Subcutaneous adipose tissue (tissue), 4 donors: ENCODE data around the gene MEPCE. TPM values are rescaled to one million over a fixed set of nuclear protein-coding genes. Genes with fewer than 3 reads are reported as not detected.

Experiments used
- CTCF ChIP-seq: fragments of 450-650 bp; IDR thresholded peaks from one replicate; pipeline ENCODE4 v1.5.1; 2016; ENCODE audit warnings: low read depth, mild to moderate bottlenecking, control low read depth, antibody characterized with exemption, moderate library complexity
- total RNA-seq, 4 donors: library from RNA; depleted of rRNA; stranded (reverse); fragments of >200 nt; gene quantifications; one replicate each; pipeline ENCODE4 v1.1.0, GENCODE V29; 2016

Gene MEPCE
- total RNA-seq, 4 donors from 2014 or later: 21.2 to 28.6 (median 22.3) TPM

- no peak for TF ChIP-seq CTCF
Observed at GRCh38 chr7:100438172-100438571, 8.5 kb downstream of the MEPCE start.

GRCh38 chr7:100441641-100442535 lies 12.3 kb downstream of the MEPCE start:
- no peak for TF ChIP-seq CTCF

GRCh38 chr7:100443096-100443840 lies 13.6 kb downstream of the MEPCE start:
- no peak for TF ChIP-seq CTCF

GRCh38 chr7:100444311-100445278 lies 15.0 kb downstream of the MEPCE start:
- no peak for TF ChIP-seq CTCF

- no peak for TF ChIP-seq CTCF
Observed at GRCh38 chr7:100446040-100446439, 16.4 kb downstream of the MEPCE start.

GRCh38 chr7:100449190-100449795 lies 19.7 kb downstream of the MEPCE start:
- no peak for TF ChIP-seq CTCF
